ENCODE results near the gene EVPL. TPM values are rescaled to one million over a fixed set of nuclear protein-coding genes. Genes with fewer than 3 reads are reported as not detected.
A peak's percentile ranks its signal among the peaks of the same experiment; 100 is the strongest.

Gene EVPL
- total RNA-seq, 3 donors from 2014 or later: 1.6 to 8.0 (median 3.9) TPM

DNA sequence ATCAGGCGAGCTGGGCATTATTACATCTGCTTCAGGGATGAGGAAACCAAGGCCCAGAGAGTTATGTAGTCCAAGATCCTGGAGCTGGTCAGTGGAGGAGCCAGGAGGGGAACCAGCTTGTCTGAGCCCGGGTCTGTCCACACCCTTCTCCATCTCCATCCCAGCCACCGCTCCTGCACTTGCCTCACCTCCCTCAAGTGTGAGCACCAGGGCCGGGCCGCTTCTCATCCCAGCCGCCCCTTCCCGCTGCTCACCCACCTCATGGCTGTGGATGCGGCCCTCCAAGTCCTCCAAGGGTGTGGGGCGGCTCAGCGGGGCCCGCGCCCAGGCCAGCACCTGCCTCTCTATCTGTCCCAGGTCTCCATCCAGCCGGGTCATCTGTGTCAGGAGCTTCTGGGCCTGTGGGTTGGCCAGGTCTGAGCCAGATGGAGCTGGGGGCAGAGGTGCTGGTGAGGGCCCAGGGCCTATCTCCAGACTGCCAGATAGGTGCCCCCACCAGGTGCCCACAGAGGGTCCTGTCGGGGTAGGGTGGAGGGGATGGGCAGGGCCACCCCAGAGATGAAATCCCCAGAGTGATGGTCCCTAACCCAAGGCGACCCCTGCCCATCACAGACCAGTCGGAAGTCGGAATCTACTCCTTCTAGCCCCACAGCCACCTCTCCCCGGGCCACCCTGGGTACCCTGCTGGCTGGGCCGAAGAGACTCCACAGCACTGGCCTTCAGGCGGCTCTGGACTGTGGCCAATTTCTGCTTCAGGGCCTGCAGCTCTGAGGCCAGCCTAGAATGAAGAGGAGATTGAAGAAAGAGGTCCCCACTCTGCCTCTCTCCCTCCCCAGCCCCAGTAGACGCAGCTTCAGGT lies 9.4 kb downstream of the EVPL start:
- H3K36me3 ChIP-seq: no peaks in the 10 kb centered on the region
- H3K27me3 ChIP-seq: no peaks in the 10 kb centered on the region
- no peak overlapping the region for H3K4me3 ChIP-seq
- H3K27ac ChIP-seq: no peak overlapping the region
- TF ChIP-seq, protein P1, sequence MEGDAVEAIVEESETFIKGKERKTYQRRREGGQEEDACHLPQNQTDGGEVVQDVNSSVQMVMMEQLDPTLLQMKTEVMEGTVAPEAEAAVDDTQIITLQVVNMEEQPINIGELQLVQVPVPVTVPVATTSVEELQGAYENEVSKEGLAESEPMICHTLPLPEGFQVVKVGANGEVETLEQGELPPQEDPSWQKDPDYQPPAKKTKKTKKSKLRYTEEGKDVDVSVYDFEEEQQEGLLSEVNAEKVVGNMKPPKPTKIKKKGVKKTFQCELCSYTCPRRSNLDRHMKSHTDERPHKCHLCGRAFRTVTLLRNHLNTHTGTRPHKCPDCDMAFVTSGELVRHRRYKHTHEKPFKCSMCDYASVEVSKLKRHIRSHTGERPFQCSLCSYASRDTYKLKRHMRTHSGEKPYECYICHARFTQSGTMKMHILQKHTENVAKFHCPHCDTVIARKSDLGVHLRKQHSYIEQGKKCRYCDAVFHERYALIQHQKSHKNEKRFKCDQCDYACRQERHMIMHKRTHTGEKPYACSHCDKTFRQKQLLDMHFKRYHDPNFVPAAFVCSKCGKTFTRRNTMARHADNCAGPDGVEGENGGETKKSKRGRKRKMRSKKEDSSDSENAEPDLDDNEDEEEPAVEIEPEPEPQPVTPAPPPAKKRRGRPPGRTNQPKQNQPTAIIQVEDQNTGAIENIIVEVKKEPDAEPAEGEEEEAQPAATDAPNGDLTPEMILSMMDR (IDR thresholded peaks at IDR 0.05): no peak
- TF ChIP-seq POLR2AphosphoS5 (IDR thresholded peaks at IDR 0.05): no peak
- TF ChIP-seq POLR2A (IDR thresholded peaks at IDR 0.05): no peak
- intact Hi-C loops (cut with DNase I; ENCODE audit: low total_unique reads): no loop called here
- H3K4me1 ChIP-seq: no peaks in the 10 kb centered on the region
- H3K9me3 ChIP-seq: no peaks in the 10 kb centered on the region
- DNase-seq (ENCODE audit: low spot score in 2 of 2): no peak

DNA sequence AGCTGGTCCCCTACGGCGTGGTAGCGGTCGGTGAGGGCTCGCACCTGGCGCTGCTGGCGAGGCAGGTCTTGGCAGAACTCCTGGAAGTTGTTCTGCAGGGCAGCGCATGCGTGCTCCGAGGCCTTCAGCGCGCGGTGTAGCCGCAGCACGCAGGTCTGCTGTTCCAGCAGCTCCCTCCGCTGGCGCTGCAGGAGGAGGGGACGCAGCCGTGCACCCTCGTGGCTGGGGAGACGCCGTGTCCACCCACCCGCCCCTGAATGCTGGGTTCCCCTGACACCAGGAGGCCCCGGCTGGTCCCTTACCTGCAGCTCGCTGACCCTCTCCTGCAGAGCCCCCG lies 12.2 kb downstream of the EVPL start:
- TF ChIP-seq POLR2AphosphoS5 (IDR thresholded peaks at IDR 0.05) (no peak), POLR2A (IDR thresholded peaks at IDR 0.05) (no peak)
- TF ChIP-seq, protein P1 (IDR thresholded peaks at IDR 0.05): no peak
- no peaks in the 10 kb centered on the region for H3K4me1 ChIP-seq
- no peaks in the 10 kb centered on the region for H3K36me3 ChIP-seq
- H3K27ac ChIP-seq: no peak overlapping the region
- intact Hi-C loops (cut with DNase I; ENCODE audit: low total_unique reads): no loop called here
- no peaks in the 10 kb centered on the region for H3K27me3 ChIP-seq
- no peaks in the 10 kb centered on the region for H3K9me3 ChIP-seq
- no peak for DNase-seq (ENCODE audit: low spot score in 2 of 2)
- no peak overlapping the region for H3K4me3 ChIP-seq

DNA sequence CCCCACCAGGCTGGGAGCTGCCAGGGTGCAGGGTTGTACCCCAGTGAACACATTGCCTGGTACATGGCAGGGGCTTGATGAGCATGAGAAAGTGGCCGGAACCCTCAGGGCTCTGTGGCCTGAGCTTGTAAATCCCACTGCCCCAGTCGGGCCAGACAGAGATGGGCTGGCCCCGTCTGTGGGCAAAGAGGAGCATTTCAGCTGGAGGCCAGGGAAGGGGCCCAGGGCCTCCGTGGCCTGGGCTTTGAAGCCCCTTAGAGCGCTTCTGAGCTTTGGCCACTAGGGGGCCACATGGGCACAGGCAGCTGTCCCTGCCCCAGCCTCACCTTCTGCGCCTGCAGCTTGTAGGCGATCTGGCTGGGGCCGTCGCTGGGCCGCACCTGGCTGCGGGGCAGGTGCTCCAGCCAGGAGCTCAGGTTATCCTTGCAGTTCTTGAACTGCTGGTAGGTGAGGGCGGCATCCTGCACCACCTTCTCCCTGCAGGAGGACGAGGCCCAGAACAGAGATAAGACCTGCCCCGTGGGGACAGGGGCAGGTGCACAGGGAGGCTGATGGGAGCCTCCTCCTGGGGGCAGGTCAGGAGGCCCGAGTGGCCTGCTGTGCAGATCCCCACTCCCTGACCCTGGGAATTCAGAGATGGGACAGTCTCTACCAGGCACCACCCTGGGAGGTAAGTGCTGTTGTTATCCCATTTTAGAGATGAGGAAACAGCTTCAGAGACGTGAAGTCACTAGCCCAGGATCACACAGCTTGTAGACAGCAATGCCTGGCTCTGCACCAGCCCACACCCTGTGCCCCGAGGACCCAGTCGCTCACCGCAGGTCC lies 12.8 kb downstream of the EVPL start:
- no peak for TF ChIP-seq POLR2AphosphoS5 (IDR thresholded peaks at IDR 0.05)
- TF ChIP-seq, protein P1 (IDR thresholded peaks at IDR 0.05): peak; percentile 74 to 93 (median 90)

GRCh38 chr17:76013377-76013932 lies 13.7 kb downstream of the EVPL start:
- Histone ChIP-seq H3K27ac (no peak overlapping the region), H3K9me3 (no peaks in the 10 kb centered on the region), H3K27me3 (no peaks in the 10 kb centered on the region), H3K4me3 (no peak overlapping the region), H3K4me1 (no peaks in the 10 kb centered on the region), H3K36me3 (no peaks in the 10 kb centered on the region)
- no peak for DNase-seq (ENCODE audit: low spot score in 2 of 2)
- TF ChIP-seq POLR2AphosphoS5 (IDR thresholded peaks at IDR 0.05) (no peak), POLR2A (IDR thresholded peaks at IDR 0.05) (no peak)
- TF ChIP-seq, protein P1 (IDR thresholded peaks at IDR 0.05): no peak
- intact Hi-C loops (cut with DNase I; ENCODE audit: low total_unique reads): no loop called here

More for the DNA sequence above, 12.8 kb downstream of the EVPL start:
- H3K36me3 ChIP-seq: no peaks in the 10 kb centered on the region
- no peaks in the 10 kb centered on the region for H3K4me1 ChIP-seq
- intact Hi-C loops (cut with DNase I; ENCODE audit: low total_unique reads): no loop called here
- H3K9me3 ChIP-seq: no peaks in the 10 kb centered on the region
- H3K27ac ChIP-seq: no peak overlapping the region
- DNase-seq (ENCODE audit: low spot score in 2 of 2): peak; percentile 50 to 72
- no peaks in the 10 kb centered on the region for H3K27me3 ChIP-seq
- no peak overlapping the region for H3K4me3 ChIP-seq
